HG02973 (cell line): ENCODE results near the gene POLQ.
"Not testable (repeated sequence)": the region's sequence is repeated elsewhere in the genome, so short reads cannot be mapped to it uniquely, and the experiment has no call there.

Experiments used
- ATAC-seq: cut with Tn5 transposase; IDR thresholded peaks from one replicate; pipeline ENCODE4 v1.9.1; 2021; ENCODE audit warnings: moderate library complexity; ENCODE audit not compliant: unreplicated experiment

The POLQ gene

DNA sequence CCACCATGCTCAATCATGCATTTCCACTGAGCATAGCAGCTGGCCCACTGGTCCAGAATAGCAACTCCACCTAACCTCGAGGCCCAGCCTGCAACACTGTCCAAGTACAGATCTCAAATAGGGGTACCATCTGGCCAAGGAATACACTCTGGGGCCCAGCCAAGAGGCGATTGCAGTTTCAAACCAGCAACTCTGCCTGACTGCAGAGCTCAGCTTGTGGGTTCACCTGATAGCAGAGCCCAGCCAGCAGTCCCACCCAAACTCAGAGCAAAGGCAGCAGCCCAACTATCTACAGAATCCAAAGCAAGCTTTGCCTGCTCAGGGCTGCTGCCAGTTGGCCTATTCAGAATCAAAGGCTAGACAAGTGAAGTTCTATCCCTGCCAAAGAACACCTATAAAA is 30.5 kb downstream of the POLQ start:
- no peak for ATAC-seq

DNA sequence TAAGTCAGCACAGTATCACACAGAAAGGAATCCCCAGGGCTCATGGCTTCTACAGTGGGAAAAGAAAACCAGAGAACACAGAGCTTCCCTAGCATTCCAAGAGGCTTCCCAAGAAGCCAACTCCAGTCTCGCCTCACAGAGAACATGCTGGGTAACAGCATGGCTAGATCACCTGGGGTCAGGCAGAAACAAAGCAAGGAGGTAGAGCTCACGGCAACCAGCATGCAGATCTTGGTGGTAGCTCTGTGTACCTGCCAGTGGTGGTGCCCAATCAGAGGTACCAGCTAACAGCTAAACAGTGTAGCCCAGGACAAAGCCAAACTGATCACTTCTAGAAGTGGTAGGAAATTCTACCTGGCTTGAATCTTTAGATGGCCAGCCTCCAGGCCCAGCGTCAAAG is 31.3 kb downstream of the POLQ start:
- ATAC-seq, result no peak

GRCh38 chr3:121508389-121508788 is 37.4 kb downstream of the POLQ start:
- no peak for ATAC-seq

DNA sequence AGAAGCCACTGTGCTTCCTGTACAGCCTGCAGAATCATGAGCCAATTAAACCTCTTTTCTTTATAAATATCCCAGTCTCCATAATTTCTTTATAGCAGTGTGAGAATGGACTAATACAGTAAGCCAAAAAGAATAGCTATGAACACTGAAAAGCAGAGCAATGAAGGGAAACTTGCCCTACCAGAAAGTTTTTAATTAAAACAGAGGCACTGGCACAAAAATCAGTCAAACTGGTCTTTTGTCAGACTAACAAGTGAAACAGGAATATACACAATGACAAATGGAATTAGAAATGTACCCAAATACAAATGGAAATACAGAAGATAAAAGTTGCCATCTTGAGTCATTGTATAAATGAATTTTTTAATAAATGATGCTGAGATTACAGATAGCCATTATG is 40.5 kb downstream of the POLQ start:
- ATAC-seq, result no peak

- ATAC-seq, result no peak
These were observed 41.2 kb downstream of the POLQ start for GRCh38 chr3:121504618-121505017.

DNA sequence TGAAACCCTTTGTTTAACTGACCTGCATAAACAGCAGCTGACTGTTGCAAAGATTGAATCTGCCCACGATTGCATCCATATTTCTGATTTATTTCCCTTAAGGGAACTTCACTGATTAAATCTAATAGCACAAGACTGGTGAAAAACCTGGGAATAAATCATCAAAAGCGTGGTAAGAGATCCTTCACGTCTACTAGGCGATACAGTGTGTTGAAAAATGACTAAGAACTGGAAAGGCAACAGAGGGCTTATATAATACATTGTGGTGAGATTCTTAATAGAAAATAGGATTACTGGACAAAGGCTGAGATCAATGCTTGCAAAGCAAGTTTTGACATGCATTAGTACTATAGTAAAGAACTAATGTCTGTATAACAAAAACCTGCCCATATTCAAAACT is 49.0 kb downstream of the POLQ start:
- ATAC-seq, result no peak

DNA sequence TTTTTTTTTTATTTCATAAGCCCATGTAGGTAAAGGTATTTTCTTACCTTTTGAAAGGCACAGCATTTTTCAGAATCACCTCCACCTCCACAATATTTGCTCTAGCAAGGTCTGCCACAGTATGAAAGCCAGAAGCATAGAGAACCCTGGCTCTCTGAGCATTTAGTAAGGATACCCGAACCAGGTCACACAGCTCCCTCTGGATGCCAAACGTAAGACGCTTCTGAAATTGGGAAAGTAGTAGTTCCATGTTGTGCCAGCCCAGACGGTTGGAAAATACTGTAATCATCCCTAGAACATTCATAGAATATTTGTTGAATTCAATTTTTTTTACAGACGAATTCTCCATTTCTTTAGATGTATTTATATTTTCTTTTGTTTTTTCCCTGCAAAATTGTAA is 52.4 kb downstream of the POLQ start:
- no peak for ATAC-seq

GRCh38 chr3:121491683-121492320 is 54.0 kb downstream of the POLQ start:
- no peak for ATAC-seq

DNA sequence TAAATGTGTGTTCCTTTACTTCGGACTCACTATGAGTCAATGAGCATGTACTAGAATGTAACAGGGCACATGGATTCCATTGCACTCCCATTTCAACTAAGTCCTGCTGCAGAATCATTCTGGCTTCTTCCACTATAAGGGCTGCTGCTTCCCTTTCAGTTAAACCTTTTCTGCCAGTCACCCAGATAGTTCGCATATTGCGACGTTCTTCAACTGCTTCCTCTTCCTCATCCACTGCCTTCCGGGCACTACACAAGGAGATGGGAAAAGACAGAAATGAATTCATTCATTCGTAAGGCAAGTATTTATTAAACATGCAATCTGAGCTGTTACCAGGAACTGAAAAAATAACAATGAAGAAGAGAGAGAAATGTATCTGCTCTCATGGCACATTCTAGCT is 55.6 kb downstream of the POLQ start:
- ATAC-seq, result no peak

DNA sequence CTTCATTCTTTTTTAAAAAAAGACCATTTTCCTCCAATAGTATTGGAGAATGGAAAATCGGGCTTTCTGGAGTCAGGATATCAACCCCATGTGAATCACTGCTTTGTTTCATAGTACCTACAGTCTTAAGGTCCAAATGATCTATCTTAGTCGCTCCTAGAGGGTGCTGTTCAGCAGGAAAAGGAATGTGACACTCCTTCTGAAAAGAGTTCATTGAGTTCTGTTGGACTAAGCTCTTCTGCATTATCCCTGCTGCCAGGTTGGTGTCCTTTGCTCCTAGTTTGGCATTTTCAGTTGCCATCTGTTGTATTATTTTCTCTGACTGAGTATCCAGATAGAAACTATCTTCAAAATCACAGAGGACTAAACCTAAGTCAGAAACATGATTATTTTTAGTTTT is 57.2 kb downstream of the POLQ start:
- no peak for ATAC-seq

DNA sequence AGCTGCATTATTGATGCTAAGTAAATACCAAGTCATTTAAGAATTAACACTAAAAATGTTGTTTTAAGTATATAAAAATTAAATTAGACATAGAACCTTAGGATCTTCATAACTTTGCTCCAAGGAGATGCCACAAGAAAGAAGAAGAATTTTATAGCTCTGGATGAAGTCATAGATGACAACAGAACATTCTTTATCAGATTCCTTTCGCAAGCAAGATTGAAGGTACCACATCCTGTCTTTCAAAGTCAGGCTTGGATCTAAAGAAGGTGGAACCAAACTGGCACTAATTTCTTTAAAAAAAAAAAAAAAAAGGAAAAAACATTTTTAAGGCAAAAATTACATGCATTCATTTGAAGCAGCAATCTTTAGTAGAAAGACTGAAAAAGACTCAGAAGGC is 62.5 kb downstream of the POLQ start:
- ATAC-seq, result no peak

GRCh38 chr3:121482660-121483059 is 63.1 kb downstream of the POLQ start:
- no peak for ATAC-seq

DNA sequence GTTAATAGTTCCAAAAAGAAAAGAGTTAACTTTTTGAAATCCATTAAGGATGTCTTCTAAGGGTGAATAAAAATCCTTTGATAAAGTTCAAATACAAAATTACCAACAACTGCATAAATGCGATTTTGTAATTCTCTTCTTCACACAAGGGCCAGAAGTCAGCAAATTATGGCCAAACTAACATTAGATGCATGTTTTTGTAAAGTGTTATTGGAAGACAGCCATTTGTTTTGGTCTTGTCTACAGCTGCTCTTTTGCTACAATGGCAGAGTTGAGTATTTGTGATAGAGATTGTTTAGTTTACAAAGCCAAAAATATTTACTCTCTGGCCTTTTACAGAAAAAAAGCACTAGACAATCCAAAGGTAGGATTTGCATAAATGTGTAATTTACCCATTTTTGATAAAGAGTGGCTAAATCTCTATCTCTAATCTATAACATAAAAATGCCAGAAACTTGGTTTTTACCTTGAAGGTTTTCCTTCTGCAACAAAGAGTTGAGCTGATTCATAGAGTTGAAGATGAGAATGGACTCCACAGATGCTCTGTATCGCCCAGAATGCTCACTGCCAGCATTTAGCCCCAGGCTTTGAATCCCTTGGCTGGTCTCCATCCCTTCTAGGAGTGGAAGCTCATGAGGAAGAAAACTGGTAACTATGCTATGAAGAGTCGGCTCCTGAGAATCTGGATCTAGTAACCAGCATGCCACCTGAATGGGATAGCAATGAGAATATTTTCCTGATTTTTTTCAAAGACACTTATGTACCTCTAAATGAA is 64.5 kb downstream of the POLQ start:
- ATAC-seq, result no peak

DNA sequence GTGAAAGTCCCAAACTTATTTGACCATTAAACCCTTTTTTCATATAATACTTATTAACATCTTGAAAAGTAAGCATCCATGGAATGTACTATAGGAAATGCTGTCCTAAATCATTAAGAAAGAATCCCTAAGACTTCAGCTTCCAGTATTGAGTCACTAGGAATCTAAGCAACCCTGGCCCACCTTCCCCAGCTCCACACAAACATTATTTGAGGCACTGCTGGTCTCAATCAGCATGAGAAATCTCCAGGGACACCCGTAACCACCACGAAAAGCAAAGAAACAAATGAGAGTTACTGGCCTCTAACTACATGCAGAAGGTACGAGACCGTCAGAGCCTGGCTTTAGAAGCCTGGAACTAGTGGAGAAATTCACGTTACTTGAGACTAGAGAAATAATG is 68.2 kb downstream of the POLQ start:
- no peak for ATAC-seq

DNA sequence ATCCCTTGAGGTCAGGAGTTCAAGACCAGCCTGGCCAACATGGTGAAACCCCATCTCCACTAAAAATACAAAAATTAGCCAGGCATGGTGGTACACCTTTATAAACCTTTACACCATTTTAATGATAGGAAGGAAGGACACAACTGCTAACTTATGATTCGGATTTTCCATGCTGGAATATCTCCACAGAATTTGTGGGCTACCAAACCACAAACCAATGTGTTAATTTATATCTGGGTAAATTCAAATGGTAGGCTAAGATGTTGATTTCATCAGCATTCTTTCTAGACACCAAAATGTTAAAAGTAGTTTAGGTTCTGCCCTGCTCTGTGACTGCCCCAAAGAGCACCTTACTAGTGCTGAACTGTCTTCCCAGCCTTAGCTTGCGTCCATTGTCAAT is 72.8 kb downstream of the POLQ start:
- ATAC-seq, result no peak

DNA sequence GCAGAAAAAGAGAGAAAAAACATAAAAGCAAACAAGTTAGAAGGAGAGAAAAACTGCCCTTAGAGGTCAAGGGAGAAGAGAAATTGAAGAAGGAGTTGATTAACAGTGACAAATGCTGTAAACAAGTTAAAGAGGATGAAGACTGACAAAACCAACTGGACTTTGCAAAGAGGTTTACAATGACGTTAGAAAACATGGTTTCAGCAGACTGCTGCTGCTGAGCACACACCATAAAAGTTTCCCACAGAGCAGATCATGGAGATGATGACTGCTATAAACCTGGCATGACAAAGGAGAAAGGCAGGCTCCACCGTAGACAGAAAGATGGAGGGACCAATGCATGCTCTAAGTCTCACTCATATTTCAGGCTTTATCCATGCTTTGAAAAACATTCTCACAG is 78.7 kb downstream of the POLQ start:
- no peak for ATAC-seq

GRCh38 chr3:121463745-121464144 is 82.0 kb downstream of the POLQ start:
- ATAC-seq, result no peak

- ATAC-seq, result no peak
These were observed 83.2 kb downstream of the POLQ start for GRCh38 chr3:121462565-121462964.

GRCh38 chr3:121451752-121452151 is 94.0 kb downstream of the POLQ start:
- ATAC-seq, result not testable (repeated sequence)

GRCh38 chr3:121443456-121443855 is 102.3 kb downstream of the POLQ start:
- ATAC-seq, result no peak

DNA sequence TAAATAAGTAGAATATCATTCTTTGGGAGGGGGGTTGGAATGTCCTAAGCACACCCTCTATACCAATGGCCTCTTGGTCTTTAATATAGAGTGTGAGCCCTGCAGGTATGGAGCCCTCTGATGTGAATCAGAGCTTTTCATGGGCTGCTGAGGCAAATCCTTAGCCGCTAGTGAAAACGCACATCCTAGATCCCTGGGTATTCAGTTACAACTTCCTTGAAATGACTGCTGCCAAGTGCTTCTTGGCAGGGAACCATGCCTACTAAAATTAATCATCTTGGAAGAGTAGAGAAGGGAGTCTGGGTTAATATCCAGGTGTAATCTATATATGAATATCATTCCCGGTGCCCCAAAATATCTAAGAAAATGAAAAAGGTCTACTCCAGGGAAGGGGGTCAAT is 109.1 kb downstream of the POLQ start:
- ATAC-seq, result no peak

DNA sequence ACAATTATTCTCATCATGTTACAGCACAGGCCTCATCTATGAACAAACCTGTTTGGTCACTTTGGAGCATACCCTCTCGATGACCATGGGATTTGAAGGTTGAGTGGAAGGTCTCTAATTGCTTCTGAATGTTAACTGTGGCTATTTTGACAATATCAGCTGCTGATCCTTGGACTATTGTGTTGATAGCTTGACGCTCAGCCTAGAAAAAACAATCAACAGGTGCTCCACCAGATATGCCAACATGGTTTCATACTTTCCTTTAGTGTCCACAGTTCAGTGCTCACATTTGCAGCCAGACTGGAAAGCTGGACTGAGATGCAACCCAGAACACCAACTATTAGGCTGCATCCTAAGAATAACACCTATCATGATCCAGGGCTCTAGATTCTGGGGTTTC is 109.7 kb downstream of the POLQ start:
- no peak for ATAC-seq
